Neuron (in vitro differentiated cells): ENCODE measurements around the gene CHDH.

Source experiments
- H2AFZ ChIP-seq: one replicate; pipeline ENCODE4 v1.6.1; 2013; ENCODE audit warnings: low read depth, mild to moderate bottlenecking, inconsistent platforms, low read length, moderate library complexity
- H3K27me3 ChIP-seq: one replicate; pipeline ENCODE4 v1.6.1; 2013; ENCODE audit warnings: low read length; ENCODE audit not compliant: insufficient read depth
- H3K36me3 ChIP-seq: one replicate; pipeline ENCODE4 v1.6.1; 2013; ENCODE audit warnings: low read length; ENCODE audit not compliant: insufficient read depth
- H3K4me1 ChIP-seq: one replicate; pipeline ENCODE4 v1.6.1; 2013; ENCODE audit warnings: low read length; ENCODE audit not compliant: insufficient read depth
- H3K4me3 ChIP-seq: 2 replicates; pipeline ENCODE4 v1.5.1; 2013; ENCODE audit warnings: mild to moderate bottlenecking, low read length, moderate library complexity
- H3K9me3 ChIP-seq: one replicate; pipeline ENCODE4 v1.6.1; 2013; ENCODE audit warnings: low read length

The CHDH gene

GRCh38 chr3:53818221-53819162, 27.7 kb downstream of the CHDH start:
- no peaks in the 10 kb centered on the region for H3K4me1 ChIP-seq
- H3K9me3 ChIP-seq: no peaks in the 10 kb centered on the region
- H2AFZ ChIP-seq: no peak overlapping the region
- no peak overlapping the region for H3K4me3 ChIP-seq
- no peaks in the 10 kb centered on the region for H3K36me3 ChIP-seq
- no peaks in the 10 kb centered on the region for H3K27me3 ChIP-seq

GRCh38 chr3:53817809-53818208, 28.4 kb downstream of the CHDH start:
- H3K27me3 ChIP-seq: no peaks in the 10 kb centered on the region
- no peaks in the 10 kb centered on the region for H3K36me3 ChIP-seq
- H3K4me1 ChIP-seq: no peaks in the 10 kb centered on the region
- H3K4me3 ChIP-seq: no peak overlapping the region
- H3K9me3 ChIP-seq: no peaks in the 10 kb centered on the region
- no peak overlapping the region for H2AFZ ChIP-seq

- H3K4me1 ChIP-seq: peaks cover 5% of the 10 kb centered on the region
- H3K27me3 ChIP-seq: no peaks in the 10 kb centered on the region
- no peaks in the 10 kb centered on the region for H3K36me3 ChIP-seq
- H2AFZ ChIP-seq: no peak overlapping the region
- H3K9me3 ChIP-seq: no peaks in the 10 kb centered on the region
- H3K4me3 ChIP-seq: no peak overlapping the region
Measured at GRCh38 chr3:53817211-53817610, 29.0 kb downstream of the CHDH start.

GRCh38 chr3:53816425-53816824, 29.8 kb downstream of the CHDH start:
- H3K4me3 ChIP-seq: no peak overlapping the region
- no peaks in the 10 kb centered on the region for H3K27me3 ChIP-seq
- H3K4me1 ChIP-seq: peaks cover 5% of the 10 kb centered on the region
- H3K9me3 ChIP-seq: no peaks in the 10 kb centered on the region
- no peak overlapping the region for H2AFZ ChIP-seq
- H3K36me3 ChIP-seq: no peaks in the 10 kb centered on the region

GRCh38 chr3:53815651-53816050, 30.6 kb downstream of the CHDH start:
- H3K36me3 ChIP-seq: no peaks in the 10 kb centered on the region
- H3K4me3 ChIP-seq: no peak overlapping the region
- H3K27me3 ChIP-seq: no peaks in the 10 kb centered on the region
- no peaks in the 10 kb centered on the region for H3K9me3 ChIP-seq
- H3K4me1 ChIP-seq: peaks cover 5% of the 10 kb centered on the region
- no peak overlapping the region for H2AFZ ChIP-seq

GRCh38 chr3:53815067-53815466, 31.2 kb downstream of the CHDH start:
- H3K9me3 ChIP-seq: no peaks in the 10 kb centered on the region
- no peak overlapping the region for H3K4me3 ChIP-seq
- no peaks in the 10 kb centered on the region for H3K36me3 ChIP-seq
- no peaks in the 10 kb centered on the region for H3K27me3 ChIP-seq
- peaks cover 5% of the 10 kb centered on the region for H3K4me1 ChIP-seq
- H2AFZ ChIP-seq: no peak overlapping the region

GRCh38 chr3:53813876-53814275, 32.3 kb downstream of the CHDH start:
- Histone ChIP-seq H3K9me3 (no peaks in the 10 kb centered on the region), H3K27me3 (no peaks in the 10 kb centered on the region), H2AFZ (no peak overlapping the region), H3K4me3 (no peak overlapping the region), H3K4me1 (peaks cover 5% of the 10 kb centered on the region), H3K36me3 (no peaks in the 10 kb centered on the region)

GRCh38 chr3:53813229-53813628, 33.0 kb downstream of the CHDH start:
- H3K27me3 ChIP-seq: no peaks in the 10 kb centered on the region
- H3K4me3 ChIP-seq: no peak overlapping the region
- H3K4me1 ChIP-seq: peaks cover 5% of the 10 kb centered on the region
- H3K36me3 ChIP-seq: no peaks in the 10 kb centered on the region
- H2AFZ ChIP-seq: no peak overlapping the region
- H3K9me3 ChIP-seq: no peaks in the 10 kb centered on the region

- H3K36me3 ChIP-seq: no peaks in the 10 kb centered on the region
- no peak overlapping the region for H2AFZ ChIP-seq
- H3K4me3 ChIP-seq: no peak overlapping the region
- no peaks in the 10 kb centered on the region for H3K9me3 ChIP-seq
- peaks cover 5% of the 10 kb centered on the region for H3K4me1 ChIP-seq
- no peaks in the 10 kb centered on the region for H3K27me3 ChIP-seq
Measured at GRCh38 chr3:53812434-53812833, 33.8 kb downstream of the CHDH start.

GRCh38 chr3:53811143-53811927, 34.9 kb downstream of the CHDH start:
- H3K36me3 ChIP-seq: no peaks in the 10 kb centered on the region
- no peaks in the 10 kb centered on the region for H3K27me3 ChIP-seq
- H2AFZ ChIP-seq: no peak overlapping the region
- no peaks in the 10 kb centered on the region for H3K9me3 ChIP-seq
- H3K4me3 ChIP-seq: no peak overlapping the region
- H3K4me1 ChIP-seq: peaks cover 5% of the 10 kb centered on the region

- H3K4me1 ChIP-seq: peaks cover 11% of the 10 kb centered on the region
- H3K4me3 ChIP-seq: no peak overlapping the region
- H3K36me3 ChIP-seq: no peaks in the 10 kb centered on the region
- no peak overlapping the region for H2AFZ ChIP-seq
- no peaks in the 10 kb centered on the region for H3K9me3 ChIP-seq
- no peaks in the 10 kb centered on the region for H3K27me3 ChIP-seq
Measured at GRCh38 chr3:53809764-53810400, 36.3 kb downstream of the CHDH start.

- Histone ChIP-seq H3K27me3 (no peaks in the 10 kb centered on the region), H3K4me1 (peaks cover 14% of the 10 kb centered on the region), H3K36me3 (no peaks in the 10 kb centered on the region), H3K4me3 (no peak overlapping the region), H3K9me3 (no peaks in the 10 kb centered on the region), H2AFZ (no peak overlapping the region)
Measured at GRCh38 chr3:53809267-53809666, 37.0 kb downstream of the CHDH start.

- Histone ChIP-seq H3K36me3 (no peaks in the 10 kb centered on the region), H3K4me3 (no peak overlapping the region), H3K9me3 (no peaks in the 10 kb centered on the region), H2AFZ (no peak overlapping the region), H3K4me1 (peaks cover 14% of the 10 kb centered on the region), H3K27me3 (no peaks in the 10 kb centered on the region)
Measured at GRCh38 chr3:53808496-53808895, 37.7 kb downstream of the CHDH start.
